K562 (cell line): Measurements from ENCODE around the gene CLCA2. TPM values are rescaled to one million over a fixed set of nuclear protein-coding genes. Genes with fewer than 3 reads are reported as not detected.
A peak's percentile ranks its signal among the peaks of the same experiment; 100 is the strongest.

ENCODE experiments used
- CBX5 ChIP-seq: IDR thresholded peaks from 2 replicates; pipeline ENCODE4 v1.6.1; 2014; ENCODE audit warnings: low read depth, borderline replicate concordance
- CEBPB ChIP-seq: fragments of 450-650 bp; IDR thresholded peaks from 2 replicates; pipeline ENCODE4 v1.6.1; 2016; ENCODE audit warnings: missing genetic modification characterization, missing compliant biosample characterization
- GABPB1 ChIP-seq: sonication (generic); formaldehyde crosslinking; IDR thresholded peaks from 2 replicates; pipeline ENCODE4 v1.8.0; 2022; ENCODE audit warnings: mild to moderate bottlenecking, missing genetic modification reagents
- KAT2B ChIP-seq: IDR thresholded peaks from one replicate; pipeline ENCODE4 v1.6.1; 2012; ENCODE audit warnings: low read depth, mild to moderate bottlenecking, control low read depth, inconsistent platforms, low read length, moderate library complexity
- KLF1 ChIP-seq: fragments of 450-650 bp; IDR thresholded peaks from 2 replicates; pipeline ENCODE4 v1.6.1; 2016; ENCODE audit warnings: missing genetic modification characterization, missing compliant biosample characterization
- LEF1 ChIP-seq: fragments of 450-650 bp; IDR thresholded peaks from 2 replicates; pipeline ENCODE4 v1.6.1; 2016; ENCODE audit warnings: mild to moderate bottlenecking
- NFIX ChIP-seq: fragments of 250-450 bp; sonication (Bioruptor Pico); IDR thresholded peaks from 2 replicates; pipeline ENCODE4 v1.4.0; 2020; ENCODE audit warnings: low read depth, mild to moderate bottlenecking, moderate library complexity
- NR2C1 ChIP-seq, 2 experiments: fragments of 450-650 bp; IDR thresholded peaks; 2 replicates each; pipeline ENCODE4 v1.6.1; 2017; ENCODE audit warnings: mild to moderate bottlenecking in 2 of 2, antibody characterized with exemption in 1 of 2, inconsistent platforms in 1 of 2, missing compliant biosample characterization in 1 of 2, missing genetic modification characterization in 1 of 2
- POLR2AphosphoS5 ChIP-seq: IDR thresholded peaks from 2 replicates; pipeline ENCODE4 v1.6.1; 2011; ENCODE audit warnings: mild to moderate bottlenecking, low read depth, low read length, moderate library complexity; ENCODE audit not compliant: control insufficient read depth, insufficient read depth
- RUNX1 ChIP-seq: sonication (generic); IDR thresholded peaks from 2 replicates; pipeline ENCODE4 v1.6.1; 2016; ENCODE audit warnings: antibody characterized with exemption, low read depth
- SMAD4 ChIP-seq: fragments of 250-450 bp; sonication (Bioruptor Pico); conservative IDR thresholded peaks from 2 replicates; pipeline ENCODE4 v1.8.0; 2021; ENCODE audit warnings: inconsistent platforms, mild to moderate bottlenecking, moderate library complexity
- TSHZ1 ChIP-seq: fragments of 250-450 bp; sonication (Bioruptor Pico); IDR thresholded peaks from 2 replicates; pipeline ENCODE4 v1.4.0; 2020; ENCODE audit warnings: mild to moderate bottlenecking, moderate library complexity
- ZNF282 ChIP-seq: sonication (generic); formaldehyde crosslinking; IDR thresholded peaks from 2 replicates; pipeline ENCODE4 v1.8.1; 2023; ENCODE audit warnings: missing genetic modification reagents
- polyA plus RNA-seq, 8 experiments: library from polyadenylated mRNA; depleted of rRNA in 4 of 8; stranded (reverse) in 5 of 8; unstranded in 3 of 8; fragments of >200 nt; fragmentation: Nextera tagmentation in 2 of 8; fragmentation: Illumina TruSeq in 1 of 8; extraction: Ambion mirVana in 2 of 8; extraction: Trizol in 1 of 8; gene quantifications; 2 replicates each; pipeline versions ENCODE4 v1.2.1 to v1.2.3, GENCODE V29; 2011 to 2014; ENCODE audit warnings: inconsistent platforms in 1 of 8, missing spikeins in 1 of 8
- total RNA-seq, 7 experiments: library from RNA; depleted of rRNA in 6 of 7; stranded (reverse); fragments of >200 nt in 6 of 7; fragmentation: Illumina TruSeq in 2 of 7; extraction: Trizol in 2 of 7; gene quantifications; 2 replicates each; pipeline versions ENCODE4 v1.2.1 to v1.2.3, GENCODE V29; 2011 to 2021; ENCODE audit warnings: low replicate concordance in 1 of 7
- TF ChIP-seq, protein P1 (sequence below): sonication (generic); formaldehyde crosslinking; IDR thresholded peaks from 2 replicates; pipeline ENCODE4 v1.8.0; 2023; ENCODE audit warnings: mild to moderate bottlenecking, missing genetic modification reagents
- TF ChIP-seq, protein P2 (sequence below): fragments of 450-650 bp; IDR thresholded peaks from 2 replicates; pipeline ENCODE4 v1.6.1; 2016; ENCODE audit warnings: missing biosample characterization, missing genetic modification characterization
- TF ChIP-seq, protein P3 (sequence below): fragments of 450-650 bp; IDR thresholded peaks from 2 replicates; pipeline ENCODE4 v1.6.1; 2018; ENCODE audit not compliant: partially characterized antibody

The CLCA2 gene
- total and polyA plus RNA-seq, 9 of the 15 experiments (the other 6 are each of a cell fraction or from before 2014, with no cell fraction given): 0.03 TPM; not detected in 8

DNA sequence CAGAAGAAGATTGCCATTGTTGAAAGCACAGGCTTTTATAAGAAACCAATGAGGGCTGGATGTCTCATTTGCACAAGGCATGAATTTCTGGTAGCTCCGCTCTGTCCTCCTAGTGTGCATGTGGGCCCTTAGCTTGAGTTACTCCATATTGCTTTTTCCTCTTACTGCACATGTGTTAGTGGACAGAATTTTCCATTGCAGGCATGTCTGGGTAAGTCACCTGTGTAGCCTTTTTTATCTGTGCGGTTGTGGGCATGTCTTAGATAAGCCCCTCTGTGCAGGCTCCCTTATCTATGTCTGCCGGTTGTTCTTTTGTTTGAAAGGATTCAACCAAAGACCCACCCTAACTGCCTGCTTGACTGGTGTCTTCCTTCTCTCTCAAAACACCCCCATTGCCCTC, 37.5 kb downstream of the CLCA2 start (continued):
- TF ChIP-seq, protein P1, sequence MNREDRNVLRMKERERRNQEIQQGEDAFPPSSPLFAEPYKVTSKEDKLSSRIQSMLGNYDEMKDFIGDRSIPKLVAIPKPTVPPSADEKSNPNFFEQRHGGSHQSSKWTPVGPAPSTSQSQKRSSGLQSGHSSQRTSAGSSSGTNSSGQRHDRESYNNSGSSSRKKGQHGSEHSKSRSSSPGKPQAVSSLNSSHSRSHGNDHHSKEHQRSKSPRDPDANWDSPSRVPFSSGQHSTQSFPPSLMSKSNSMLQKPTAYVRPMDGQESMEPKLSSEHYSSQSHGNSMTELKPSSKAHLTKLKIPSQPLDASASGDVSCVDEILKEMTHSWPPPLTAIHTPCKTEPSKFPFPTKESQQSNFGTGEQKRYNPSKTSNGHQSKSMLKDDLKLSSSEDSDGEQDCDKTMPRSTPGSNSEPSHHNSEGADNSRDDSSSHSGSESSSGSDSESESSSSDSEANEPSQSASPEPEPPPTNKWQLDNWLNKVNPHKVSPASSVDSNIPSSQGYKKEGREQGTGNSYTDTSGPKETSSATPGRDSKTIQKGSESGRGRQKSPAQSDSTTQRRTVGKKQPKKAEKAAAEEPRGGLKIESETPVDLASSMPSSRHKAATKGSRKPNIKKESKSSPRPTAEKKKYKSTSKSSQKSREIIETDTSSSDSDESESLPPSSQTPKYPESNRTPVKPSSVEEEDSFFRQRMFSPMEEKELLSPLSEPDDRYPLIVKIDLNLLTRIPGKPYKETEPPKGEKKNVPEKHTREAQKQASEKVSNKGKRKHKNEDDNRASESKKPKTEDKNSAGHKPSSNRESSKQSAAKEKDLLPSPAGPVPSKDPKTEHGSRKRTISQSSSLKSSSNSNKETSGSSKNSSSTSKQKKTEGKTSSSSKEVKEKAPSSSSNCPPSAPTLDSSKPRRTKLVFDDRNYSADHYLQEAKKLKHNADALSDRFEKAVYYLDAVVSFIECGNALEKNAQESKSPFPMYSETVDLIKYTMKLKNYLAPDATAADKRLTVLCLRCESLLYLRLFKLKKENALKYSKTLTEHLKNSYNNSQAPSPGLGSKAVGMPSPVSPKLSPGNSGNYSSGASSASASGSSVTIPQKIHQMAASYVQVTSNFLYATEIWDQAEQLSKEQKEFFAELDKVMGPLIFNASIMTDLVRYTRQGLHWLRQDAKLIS (CRISPR knock-in tag): 0 out of 2 replicates have a peak, but pooled peaks have one; percentile 38
- TF ChIP-seq, protein P2, sequence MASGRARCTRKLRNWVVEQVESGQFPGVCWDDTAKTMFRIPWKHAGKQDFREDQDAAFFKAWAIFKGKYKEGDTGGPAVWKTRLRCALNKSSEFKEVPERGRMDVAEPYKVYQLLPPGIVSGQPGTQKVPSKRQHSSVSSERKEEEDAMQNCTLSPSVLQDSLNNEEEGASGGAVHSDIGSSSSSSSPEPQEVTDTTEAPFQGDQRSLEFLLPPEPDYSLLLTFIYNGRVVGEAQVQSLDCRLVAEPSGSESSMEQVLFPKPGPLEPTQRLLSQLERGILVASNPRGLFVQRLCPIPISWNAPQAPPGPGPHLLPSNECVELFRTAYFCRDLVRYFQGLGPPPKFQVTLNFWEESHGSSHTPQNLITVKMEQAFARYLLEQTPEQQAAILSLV (tag): peak; percentile 98
- TF ChIP-seq CBX5 (peak; percentile 76; the same call in 1 of the 2 replicates), POLR2AphosphoS5 (peak; percentile 89), TSHZ1 (CRISPR knock-in tag) (peak; percentile 97), LEF1 (no peak; the same call in 1 of the 2 replicates), KLF1 (tag) (peak; percentile 87), RUNX1 (0 out of 2 replicates have a peak, but pooled peaks have one; percentile 66), NR2C1 (IDR thresholded peaks at IDR 0.05) (no peak), NR2C1 (tag; IDR thresholded peaks at IDR 0.05) (peak; percentile 93), SMAD4 (CRISPR knock-in tag) (peak; percentile 99), CEBPB (tag) (peak; percentile 46; the same call in 1 of the 2 replicates), ZNF282 (CRISPR knock-in tag) (no peak), NFIX (peak; percentile 70), GABPB1 (CRISPR knock-in tag) (no peak), KAT2B (no peak)
- TF ChIP-seq, protein P3, sequence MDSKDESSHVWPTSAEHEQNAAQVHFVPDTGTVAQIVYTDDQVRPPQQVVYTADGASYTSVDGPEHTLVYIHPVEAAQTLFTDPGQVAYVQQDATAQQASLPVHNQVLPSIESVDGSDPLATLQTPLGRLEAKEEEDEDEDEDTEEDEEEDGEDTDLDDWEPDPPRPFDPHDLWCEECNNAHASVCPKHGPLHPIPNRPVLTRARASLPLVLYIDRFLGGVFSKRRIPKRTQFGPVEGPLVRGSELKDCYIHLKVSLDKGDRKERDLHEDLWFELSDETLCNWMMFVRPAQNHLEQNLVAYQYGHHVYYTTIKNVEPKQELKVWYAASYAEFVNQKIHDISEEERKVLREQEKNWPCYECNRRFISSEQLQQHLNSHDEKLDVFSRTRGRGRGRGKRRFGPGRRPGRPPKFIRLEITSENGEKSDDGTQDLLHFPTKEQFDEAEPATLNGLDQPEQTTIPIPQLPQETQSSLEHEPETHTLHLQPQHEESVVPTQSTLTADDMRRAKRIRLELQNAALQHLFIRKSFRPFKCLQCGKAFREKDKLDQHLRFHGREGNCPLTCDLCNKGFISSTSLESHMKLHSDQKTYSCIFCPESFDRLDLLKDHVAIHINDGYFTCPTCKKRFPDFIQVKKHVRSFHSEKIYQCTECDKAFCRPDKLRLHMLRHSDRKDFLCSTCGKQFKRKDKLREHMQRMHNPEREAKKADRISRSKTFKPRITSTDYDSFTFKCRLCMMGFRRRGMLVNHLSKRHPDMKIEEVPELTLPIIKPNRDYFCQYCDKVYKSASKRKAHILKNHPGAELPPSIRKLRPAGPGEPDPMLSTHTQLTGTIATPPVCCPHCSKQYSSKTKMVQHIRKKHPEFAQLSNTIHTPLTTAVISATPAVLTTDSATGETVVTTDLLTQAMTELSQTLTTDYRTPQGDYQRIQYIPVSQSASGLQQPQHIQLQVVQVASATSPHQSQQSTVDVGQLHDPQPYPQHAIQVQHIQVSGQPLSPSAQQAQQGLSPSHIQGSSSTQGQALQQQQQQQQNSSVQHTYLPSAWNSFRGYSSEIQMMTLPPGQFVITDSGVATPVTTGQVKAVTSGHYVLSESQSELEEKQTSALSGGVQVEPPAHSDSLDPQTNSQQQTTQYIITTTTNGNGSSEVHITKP: peak; percentile 82
